GM18858 (cell line): ENCODE measurements around the gene KIT.
"Not testable (repeated sequence)": the region's sequence is repeated elsewhere in the genome, so short reads cannot be mapped to it uniquely, and the experiment has no call there.

Experiments
- ATAC-seq: cut with Tn5 transposase; IDR thresholded peaks from one replicate; pipeline ENCODE4 v1.9.1; 2021; ENCODE audit not compliant: unreplicated experiment

KIT gene

DNA sequence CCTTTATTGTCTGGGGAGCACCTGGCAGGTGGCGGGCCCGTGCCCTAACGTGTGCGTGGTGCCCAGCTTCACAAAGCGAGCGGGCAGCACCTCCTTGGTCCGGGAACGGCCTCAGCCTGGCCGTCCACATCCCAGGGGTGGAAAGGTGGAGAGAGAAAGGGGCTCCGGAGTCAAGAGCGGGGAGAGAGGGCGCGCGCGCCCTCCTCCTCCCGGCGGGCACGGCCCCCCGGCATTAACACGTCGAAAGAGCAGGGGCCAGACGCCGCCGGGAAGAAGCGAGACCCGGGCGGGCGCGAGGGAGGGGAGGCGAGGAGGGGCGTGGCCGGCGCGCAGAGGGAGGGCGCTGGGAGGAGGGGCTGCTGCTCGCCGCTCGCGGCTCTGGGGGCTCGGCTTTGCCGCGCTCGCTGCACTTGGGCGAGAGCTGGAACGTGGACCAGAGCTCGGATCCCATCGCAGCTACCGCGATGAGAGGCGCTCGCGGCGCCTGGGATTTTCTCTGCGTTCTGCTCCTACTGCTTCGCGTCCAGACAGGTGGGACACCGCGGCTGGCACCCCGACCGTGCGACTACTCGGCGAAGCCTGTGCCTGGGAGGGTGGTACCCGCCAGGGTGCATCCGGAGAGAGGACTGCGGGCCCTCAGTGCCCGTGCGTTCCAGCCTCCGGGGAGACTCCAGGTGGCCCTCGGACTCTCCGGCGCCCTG is at the start of gene KIT:
Gene KIT, plus strand, starts transcription at position 407 of the 701 bp plus-strand sequence. Its CDS starts 58 bp downstream, at position 465.
- no peak for ATAC-seq

DNA sequence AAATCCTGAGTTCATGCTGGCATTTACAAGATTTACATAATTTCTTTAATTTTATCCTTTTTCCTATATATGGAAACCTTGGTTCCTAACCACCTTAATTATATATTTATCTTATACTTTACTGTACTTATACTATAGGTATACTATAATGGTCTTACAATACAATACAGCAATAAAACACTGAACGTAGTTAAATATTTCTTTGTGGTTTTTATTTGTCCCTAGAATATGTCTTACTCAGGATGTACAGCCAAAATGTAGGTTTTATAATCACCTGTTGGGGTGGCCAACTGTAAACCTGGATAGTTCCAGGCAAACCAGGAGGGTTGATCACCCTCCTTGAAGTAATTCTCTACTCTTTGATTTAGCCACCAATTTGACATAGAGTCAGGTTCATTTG is 48.4 kb upstream of the KIT start:
- ATAC-seq, result no peak

GRCh38 chr4:54614149-54614548 is 43.6 kb upstream of the KIT start:
- no peak for ATAC-seq

DNA sequence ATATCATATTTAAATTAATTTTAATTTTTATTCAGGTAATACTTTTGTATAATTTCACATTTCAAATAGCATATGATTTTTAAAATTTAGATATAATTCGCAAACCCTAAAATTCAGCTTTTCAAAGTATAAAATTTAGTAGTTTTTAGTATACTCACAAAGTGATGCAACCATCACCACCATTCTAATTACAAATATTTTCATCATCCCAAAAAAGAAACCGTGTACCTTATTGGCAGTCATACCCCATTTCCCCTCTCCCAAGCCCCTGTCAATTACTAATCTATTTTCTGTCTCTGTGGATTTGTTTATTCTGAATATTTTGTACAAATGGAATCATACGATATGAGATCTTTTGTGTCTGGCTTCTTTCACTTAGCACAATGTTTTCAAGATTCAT is 37.0 kb upstream of the KIT start:
- ATAC-seq, result no peak

DNA sequence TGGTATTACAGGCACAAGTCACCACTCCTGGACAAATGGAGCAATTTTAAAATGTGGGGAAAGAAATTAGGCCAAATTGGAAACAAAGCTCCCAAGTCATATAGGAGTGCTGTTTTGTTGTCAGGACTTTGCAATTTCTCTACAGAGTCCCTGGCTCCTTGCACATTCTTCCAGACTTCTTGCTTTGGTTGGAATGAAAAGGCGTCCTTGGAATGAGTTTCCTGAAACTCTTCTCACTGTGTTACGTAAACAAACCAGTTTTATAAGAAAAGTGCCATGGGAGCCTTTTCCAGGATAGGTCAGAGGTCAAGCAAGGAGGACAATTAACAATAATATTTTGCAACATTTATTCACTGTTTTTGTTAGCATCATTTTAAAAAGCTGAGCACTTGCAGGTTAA is 32.4 kb upstream of the KIT start:
- no peak for ATAC-seq

GRCh38 chr4:54626113-54626512 is 31.6 kb upstream of the KIT start:
- no peak for ATAC-seq

GRCh38 chr4:54632537-54632936 is 25.2 kb upstream of the KIT start:
- ATAC-seq, result no peak

GRCh38 chr4:54633102-54633740 is 24.5 kb upstream of the KIT start:
- not testable (repeated sequence) for ATAC-seq

DNA sequence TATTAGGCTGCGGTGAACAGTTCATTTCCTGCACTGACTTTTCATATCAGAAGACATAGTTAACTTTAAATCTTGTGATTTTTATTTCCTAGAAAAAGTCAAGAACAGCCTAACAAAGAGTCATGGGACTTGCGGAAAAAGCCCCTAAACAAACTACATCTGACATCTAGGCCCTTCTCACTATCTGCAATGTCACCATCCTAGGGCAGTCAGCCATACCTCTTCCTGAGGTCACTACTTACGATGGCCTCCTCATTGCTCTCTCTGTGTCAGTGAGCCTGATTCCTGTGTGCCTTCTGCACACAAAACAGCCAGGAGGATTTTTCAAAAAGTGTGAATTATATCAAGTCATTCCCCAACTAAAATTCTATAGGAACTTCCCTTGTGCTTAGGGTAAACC is 22.4 kb upstream of the KIT start:
- ATAC-seq, result no peak

DNA sequence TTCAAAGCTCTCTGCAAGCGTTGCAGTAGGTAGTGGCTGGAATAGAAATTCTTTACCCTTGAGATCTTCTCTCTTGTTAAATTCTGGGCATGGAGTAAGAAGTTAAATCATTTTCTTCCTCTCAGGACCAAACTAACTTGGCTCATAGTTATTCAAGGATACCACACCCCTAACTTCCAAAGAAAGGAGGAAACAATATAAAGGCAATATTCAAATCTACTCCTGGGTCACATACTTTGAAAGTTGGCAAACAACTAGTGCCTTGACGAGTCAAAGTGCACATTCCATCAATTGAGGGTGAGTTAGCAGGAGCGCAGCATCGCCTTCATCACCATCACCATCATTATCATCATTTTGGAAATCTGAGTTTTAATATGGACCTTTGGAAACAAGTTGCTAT is 20.4 kb upstream of the KIT start:
- no peak for ATAC-seq

GRCh38 chr4:54641101-54641500 is 16.7 kb upstream of the KIT start:
- not testable (repeated sequence) for ATAC-seq

DNA sequence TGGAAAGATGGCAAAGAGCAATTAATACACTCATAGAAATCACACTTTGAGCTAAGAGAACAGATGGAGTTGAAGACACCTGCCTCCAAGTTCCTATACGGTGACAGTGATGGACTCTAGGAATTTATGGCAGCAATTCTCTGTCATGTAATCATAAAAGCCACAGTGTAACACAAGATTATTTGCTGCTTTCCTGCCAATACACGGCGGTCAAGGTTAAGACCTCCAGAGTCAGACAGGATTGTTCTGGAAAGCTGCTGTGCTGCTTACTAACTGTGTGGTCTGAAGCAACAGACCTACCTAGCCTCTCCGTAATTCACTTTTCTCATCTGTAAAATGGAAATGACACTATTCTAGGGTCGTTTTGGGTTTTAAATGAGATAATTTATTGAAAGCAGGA is 14.6 kb upstream of the KIT start:
- ATAC-seq, result no peak

GRCh38 chr4:54643958-54644751 is 13.6 kb upstream of the KIT start:
- ATAC-seq, result no peak

GRCh38 chr4:54645830-54646229 is 11.9 kb upstream of the KIT start:
- ATAC-seq, result no peak

GRCh38 chr4:54647070-54647469 is 10.7 kb upstream of the KIT start:
- ATAC-seq, result no peak

GRCh38 chr4:54651050-54651449 is 6.7 kb upstream of the KIT start:
- ATAC-seq, result no peak

- ATAC-seq, result no peak
Observed at GRCh38 chr4:54654753-54655152, 3.0 kb upstream of the KIT start.

- ATAC-seq, result no peak
Observed at GRCh38 chr4:54657185-54657550, 589 bp upstream of the KIT start.

- ATAC-seq, result peak; percentile 55
Observed at GRCh38 chr4:54658252-54659093, 716 bp downstream of the KIT start.

- ATAC-seq, result no peak
Observed at GRCh38 chr4:54659313-54659712, 1.6 kb downstream of the KIT start.
